ENCODE results near the gene IRF9. TPM values are rescaled to one million over a fixed set of nuclear protein-coding genes. Genes with fewer than 3 reads are reported as not detected.

The IRF9 gene
- total and polyA plus RNA-seq, 11 donors, result 23.4 to 169 (median 29.8) TPM

GRCh38 chr14:24159777-24160498 lies 1.1 kb upstream of the IRF9 start:
- H3K27ac ChIP-seq, result peak overlapping the region in 11 of 12 donors; percentile 82 to 100 (median 96)
- 91 to 94% (median 94%) methylated on average over 8 to 11 of the region's 11 CpGs for WGBS, 4 donors
- peaks cover 7 to 90% (median 76%) of the 10 kb centered on the region in 9 donors for H3K36me3 ChIP-seq
- intact Hi-C loops (cut with DNase I), result loop anchor here in 6 of 10 donors (2.0 to 10.0 kb wide), 6 partner anchors 45 to 145 kb away; partner anchors contain the start of genes DCAF11 (in 1 of the 6) and NRL (in 1 of the 6)
- no peaks in the 10 kb centered on the region for H3K27me3 ChIP-seq
- H3K9me3 ChIP-seq, result no peaks in the 10 kb centered on the region
- peak in 1 of 4 donors; percentile 0 for ATAC-seq
- peak in 2 of 5 donors; percentile 11 to 43 for DNase-seq
- TF ChIP-seq POLR2A (IDR thresholded peaks at IDR 0.05), result no peak
- H3K4me3 ChIP-seq, result no peak overlapping the region
- peaks cover 0 to 42% (median 22%) of the 10 kb centered on the region in 12 donors for H3K4me1 ChIP-seq

GRCh38 chr14:24160499-24160849 lies 591 bp upstream of the IRF9 start:
- DNase-seq (peak in 2 of 5 donors; percentile 17 to 37), ATAC-seq (peak in 2 of 4 donors; percentile 5 to 7)
- WGBS, 4 donors, result 83 to 93% (median 88%) methylated on average over 2 to 4 of the region's 4 CpGs
- TF ChIP-seq POLR2A (IDR thresholded peaks at IDR 0.05), result no peak
- TF ChIP-seq CTCF (IDR thresholded peaks at IDR 0.05), result no peak
- H3K27me3 ChIP-seq, result no peaks in the 10 kb centered on the region
- H3K9me3 ChIP-seq, result no peaks in the 10 kb centered on the region
- H3K27ac ChIP-seq, result peak overlapping the region; percentile 82 to 100 (median 95)
- peaks cover 5 to 90% (median 76%) of the 10 kb centered on the region in 9 donors for H3K36me3 ChIP-seq
- peaks cover 0 to 48% (median 22%) of the 10 kb centered on the region in 12 donors for H3K4me1 ChIP-seq
- no peak overlapping the region for H3K4me3 ChIP-seq
- intact Hi-C loops (cut with DNase I), result loop anchor here in 5 of 10 donors (2.0 to 10.0 kb wide), 5 partner anchors 46 to 146 kb away; partner anchors contain the start of genes DCAF11 (in 1 of the 5) and NRL (in 1 of the 5)

DNA sequence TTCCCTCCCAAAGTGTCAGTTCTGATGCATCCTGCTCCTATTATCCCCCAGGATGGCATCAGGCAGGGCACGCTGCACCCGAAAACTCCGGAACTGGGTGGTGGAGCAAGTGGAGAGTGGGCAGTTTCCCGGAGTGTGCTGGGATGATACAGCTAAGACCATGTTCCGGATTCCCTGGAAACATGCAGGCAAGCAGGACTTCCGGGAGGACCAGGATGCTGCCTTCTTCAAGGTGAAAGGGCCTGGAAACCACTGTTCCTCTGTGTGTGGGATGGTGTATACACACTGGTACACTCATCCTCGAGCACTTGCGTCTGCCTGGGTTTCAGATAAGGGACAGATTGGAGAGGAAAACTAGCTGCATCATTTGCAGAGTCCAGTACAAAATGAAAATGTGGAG lies 1.0 kb downstream of the IRF9 start:
- Histone ChIP-seq H3K9me3 (no peaks in the 10 kb centered on the region), H3K4me3 (peak overlapping the region; percentile 36 to 85 (median 72)), H3K27ac (peak overlapping the region; percentile 82 to 100 (median 97)), H3K4me1 (peaks cover 0 to 64% (median 22%) of the 10 kb centered on the region in 12 donors), H3K36me3 (peaks cover 5 to 90% (median 76%) of the 10 kb centered on the region in 9 donors), H3K27me3 (no peaks in the 10 kb centered on the region)
- DNase-seq, result peak in 2 of 5 donors; percentile 18 to 42
- intact Hi-C loops (cut with DNase I), result loop anchor here in 3 of 10 donors (5.0 to 10.0 kb wide), 3 partner anchors 55 to 147 kb away; no protein-coding TSS in a partner anchor
- TF ChIP-seq CTCF (IDR thresholded peaks at IDR 0.05), result no peak
- TF ChIP-seq POLR2A (IDR thresholded peaks at IDR 0.05), result no peak
- 33 to 47% (median 38%) methylated on average over 8 of the region's 8 CpGs for WGBS, 4 donors
- ATAC-seq, result peak in 2 of 4 donors; percentile 5 to 11

- no peak for ATAC-seq
- H3K27ac ChIP-seq, result no peak overlapping the region
- intact Hi-C loops (cut with DNase I), result loop anchor here in 3 of 10 donors (5.0 to 10.0 kb wide), 3 partner anchors 57 to 150 kb away; no protein-coding TSS in a partner anchor
- no peaks in the 10 kb centered on the region for H3K9me3 ChIP-seq
- H3K4me1 ChIP-seq, result peaks cover 0 to 74% (median 22%) of the 10 kb centered on the region in 12 donors
- H3K4me3 ChIP-seq, result no peak overlapping the region
- H3K36me3 ChIP-seq, result peaks cover 2 to 91% (median 79%) of the 10 kb centered on the region in 9 donors
- DNase-seq, result peak in 2 of 5 donors; percentile 27 to 52
- TF ChIP-seq CTCF (IDR thresholded peaks at IDR 0.05), result no peak
- TF ChIP-seq POLR2A (IDR thresholded peaks at IDR 0.05), result no peak
- WGBS, 4 donors, result 82 to 96% (median 95%) methylated on average over 5 to 14 of the region's 14 CpGs
- H3K27me3 ChIP-seq, result no peaks in the 10 kb centered on the region
Measured at GRCh38 chr14:24164518-24164991, 3.5 kb downstream of the IRF9 start.
